ENCODE data around the gene MYCBPAP.

GRCh38 chr17:50578173-50578572 lies 69.9 kb downstream of the MYCBPAP start:
- TF ChIP-seq CTCF (IDR thresholded peaks at IDR 0.05) (no peak), POLR2A (IDR thresholded peaks at IDR 0.05) (no peak)

Data from thyroid gland (tissue), 4 donors.